ENCODE measurements around the gene RPL5.
A peak's percentile ranks its signal among the peaks of the same experiment; 100 is the strongest.

Gene RPL5

GRCh38 chr1:92831368-92831761, 475 bp upstream of the RPL5 start:
- H3K27ac ChIP-seq = no peak overlapping the region
- H3K36me3 ChIP-seq (ENCODE audit: insufficient read depth, low read length) = peaks cover 41% of the 10 kb centered on the region
- TF ChIP-seq EZH2 (IDR thresholded peaks at IDR 0.05) = no peak
- TF ChIP-seq FOXP2 (optimal IDR thresholded peaks at IDR 0.05; ENCODE audit: control extremely low read depth, extremely low read length, insufficient read depth) = no peak
- TF ChIP-seq POLR2AphosphoS5 (IDR thresholded peaks at IDR 0.05; ENCODE audit: borderline replicate concordance, low read depth, low read length) = no peak
- H3K4me3 ChIP-seq = peak overlapping the region; percentile 94
- no peaks in the 10 kb centered on the region for H3K9me3 ChIP-seq (ENCODE audit: low read depth, low read length)
- DNase-seq (ENCODE audit: low read depth, low spot score) = no peak
- peak overlapping the region; percentile 52 for H3K9ac ChIP-seq (ENCODE audit: insufficient read length)

- no peak for TF ChIP-seq POLR2AphosphoS5 (IDR thresholded peaks at IDR 0.05; ENCODE audit: borderline replicate concordance, low read depth, low read length)
- no peak for TF ChIP-seq FOXP2 (optimal IDR thresholded peaks at IDR 0.05; ENCODE audit: control extremely low read depth, extremely low read length, insufficient read depth)
- no peak for TF ChIP-seq EZH2 (IDR thresholded peaks at IDR 0.05)
- H3K36me3 ChIP-seq (ENCODE audit: insufficient read depth, low read length) = peaks cover 53% of the 10 kb centered on the region
- DNase-seq (ENCODE audit: low read depth, low spot score) = no peak
Observed at GRCh38 chr1:92832537-92833114, 786 bp downstream of the RPL5 start.

DNA sequence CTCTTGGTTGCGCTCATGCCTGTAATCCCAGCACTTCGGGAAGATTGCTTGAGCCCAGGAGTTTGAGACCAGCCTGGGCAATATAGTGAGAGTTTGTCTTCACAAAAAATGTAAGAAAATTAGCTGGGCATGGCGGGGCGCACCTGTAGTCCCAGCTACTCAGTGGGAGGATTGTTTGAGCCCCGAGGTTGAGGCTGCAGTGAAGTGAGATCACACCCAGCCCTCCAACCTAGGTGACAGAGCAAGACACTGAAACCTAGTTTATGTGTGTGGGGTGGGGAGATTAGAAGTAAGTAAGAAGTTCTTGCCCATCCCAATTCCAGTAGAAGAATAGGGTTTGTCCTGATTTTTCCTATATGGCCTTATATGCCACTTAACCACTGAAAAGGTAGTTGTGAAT, 2.0 kb downstream of the RPL5 start:
- Histone ChIP-seq H3K4me3 (peak overlapping the region; percentile 94), H3K9ac (ENCODE audit: insufficient read length) (peak overlapping the region; percentile 99), H3K9me3 (ENCODE audit: low read depth, low read length) (no peaks in the 10 kb centered on the region), H3K27ac (peak overlapping the region; percentile 67), H3K36me3 (ENCODE audit: insufficient read depth, low read length) (peaks cover 65% of the 10 kb centered on the region)
- DNase-seq (ENCODE audit: low read depth, low spot score) = no peak
- TF ChIP-seq EZH2 (IDR thresholded peaks at IDR 0.05) (no peak), POLR2AphosphoS5 (IDR thresholded peaks at IDR 0.05; ENCODE audit: borderline replicate concordance, low read depth, low read length) (0 out of 2 replicates have a peak, but pooled peaks have one; percentile 12)

More at GRCh38 chr1:92832537-92833114, 786 bp downstream of the RPL5 start:
- Histone ChIP-seq H3K9ac (ENCODE audit: insufficient read length) (peak overlapping the region; percentile 99), H3K27ac (peak overlapping the region; percentile 67), H3K4me3 (peak overlapping the region; percentile 94), H3K9me3 (ENCODE audit: low read depth, low read length) (no peaks in the 10 kb centered on the region)

- DNase-seq (ENCODE audit: low read depth, low spot score) = no peak
- H3K4me3 ChIP-seq = peak overlapping the region; percentile 94
Observed at GRCh38 chr1:92834617-92835016, 2.8 kb downstream of the RPL5 start.

GRCh38 chr1:92837062-92837461, 5.2 kb downstream of the RPL5 start:
- Histone ChIP-seq H3K4me3 (no peak overlapping the region), H3K9ac (ENCODE audit: insufficient read length) (no peak overlapping the region), H3K9me3 (ENCODE audit: low read depth, low read length) (no peaks in the 10 kb centered on the region), H3K36me3 (ENCODE audit: insufficient read depth, low read length) (peaks cover 97% of the 10 kb centered on the region), H3K27ac (no peak overlapping the region)
- DNase-seq (ENCODE audit: low read depth, low spot score) = no peak
- TF ChIP-seq EZH2 (IDR thresholded peaks at IDR 0.05) (no peak), POLR2AphosphoS5 (IDR thresholded peaks at IDR 0.05; ENCODE audit: borderline replicate concordance, low read depth, low read length) (no peak), FOXP2 (optimal IDR thresholded peaks at IDR 0.05; ENCODE audit: control extremely low read depth, extremely low read length, insufficient read depth) (no peak)

More at GRCh38 chr1:92834617-92835016, 2.8 kb downstream of the RPL5 start:
- TF ChIP-seq POLR2AphosphoS5 (IDR thresholded peaks at IDR 0.05; ENCODE audit: borderline replicate concordance, low read depth, low read length) = no peak
- TF ChIP-seq EZH2 (IDR thresholded peaks at IDR 0.05) = no peak
- TF ChIP-seq FOXP2 (optimal IDR thresholded peaks at IDR 0.05; ENCODE audit: control extremely low read depth, extremely low read length, insufficient read depth) = no peak
- Histone ChIP-seq H3K36me3 (ENCODE audit: insufficient read depth, low read length) (peaks cover 73% of the 10 kb centered on the region), H3K9ac (ENCODE audit: insufficient read length) (peak overlapping the region; percentile 99), H3K9me3 (ENCODE audit: low read depth, low read length) (no peaks in the 10 kb centered on the region), H3K27ac (no peak overlapping the region)

GRCh38 chr1:92838519-92838918, 6.7 kb downstream of the RPL5 start:
- no peak overlapping the region for H3K27ac ChIP-seq
- DNase-seq (ENCODE audit: low read depth, low spot score) = no peak
- H3K36me3 ChIP-seq (ENCODE audit: insufficient read depth, low read length) = peaks cover 99% of the 10 kb centered on the region
- TF ChIP-seq POLR2AphosphoS5 (IDR thresholded peaks at IDR 0.05; ENCODE audit: borderline replicate concordance, low read depth, low read length) (no peak), FOXP2 (optimal IDR thresholded peaks at IDR 0.05; ENCODE audit: control extremely low read depth, extremely low read length, insufficient read depth) (no peak), EZH2 (IDR thresholded peaks at IDR 0.05) (no peak)
- H3K4me3 ChIP-seq = no peak overlapping the region
- H3K9ac ChIP-seq (ENCODE audit: insufficient read length) = no peak overlapping the region
- no peaks in the 10 kb centered on the region for H3K9me3 ChIP-seq (ENCODE audit: low read depth, low read length)

- Histone ChIP-seq H3K9me3 (ENCODE audit: low read depth, low read length) (no peaks in the 10 kb centered on the region), H3K36me3 (ENCODE audit: insufficient read depth, low read length) (peaks cover 99% of the 10 kb centered on the region), H3K4me3 (no peak overlapping the region), H3K9ac (ENCODE audit: insufficient read length) (no peak overlapping the region), H3K27ac (no peak overlapping the region)
- DNase-seq (ENCODE audit: low read depth, low spot score) = no peak
- TF ChIP-seq FOXP2 (optimal IDR thresholded peaks at IDR 0.05; ENCODE audit: control extremely low read depth, extremely low read length, insufficient read depth) (no peak), EZH2 (IDR thresholded peaks at IDR 0.05) (no peak), POLR2AphosphoS5 (IDR thresholded peaks at IDR 0.05; ENCODE audit: borderline replicate concordance, low read depth, low read length) (no peak)
Observed at GRCh38 chr1:92839442-92839841, 7.6 kb downstream of the RPL5 start.

DNA sequence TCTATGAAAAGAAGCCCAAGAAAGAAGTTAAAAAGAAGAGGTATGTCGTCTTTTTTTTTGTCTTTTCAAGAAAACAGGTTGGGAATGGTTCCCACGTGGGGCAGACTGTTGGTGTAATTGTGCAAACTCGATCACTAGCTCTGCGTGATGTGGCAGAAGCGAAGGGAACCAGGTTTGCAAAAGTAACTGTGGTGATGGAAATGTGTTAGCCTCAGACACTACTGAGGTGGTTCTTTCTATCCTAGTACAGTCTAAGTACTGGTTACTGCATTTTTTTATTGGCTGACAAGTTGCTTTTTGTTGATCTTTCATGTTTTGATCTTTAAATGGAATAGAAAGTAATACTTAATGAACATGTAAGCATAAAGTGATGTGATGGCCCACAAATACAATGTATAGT, 8.8 kb downstream of the RPL5 start:
- Histone ChIP-seq H3K9me3 (ENCODE audit: low read depth, low read length) (no peaks in the 10 kb centered on the region), H3K4me3 (no peak overlapping the region), H3K9ac (ENCODE audit: insufficient read length) (no peak overlapping the region), H3K27ac (no peak overlapping the region), H3K36me3 (ENCODE audit: insufficient read depth, low read length) (peaks cover 88% of the 10 kb centered on the region)
- TF ChIP-seq POLR2AphosphoS5 (IDR thresholded peaks at IDR 0.05; ENCODE audit: borderline replicate concordance, low read depth, low read length) = no peak
- TF ChIP-seq FOXP2 (optimal IDR thresholded peaks at IDR 0.05; ENCODE audit: control extremely low read depth, extremely low read length, insufficient read depth) = no peak
- TF ChIP-seq EZH2 (IDR thresholded peaks at IDR 0.05) = no peak
- DNase-seq (ENCODE audit: low read depth, low spot score) = no peak
